Endothelial cell of umbilical vein (primary cell): ENCODE measurements around the gene COQ2.

Experiments used
- CTCF ChIP-seq, 2 donors: IDR thresholded peaks; 1 replicate in 1 of 2; 2 replicates in 1 of 2; pipeline ENCODE4 v1.5.1; 2011; ENCODE audit warnings: low read length in 2 of 2, mild to moderate bottlenecking in 2 of 2, moderate library complexity in 2 of 2, control low read depth in 1 of 2, inconsistent platforms in 1 of 2, low read depth in 1 of 2; ENCODE audit not compliant: insufficient read depth in 1 of 2; ENCODE audit errors: extremely low read depth in 1 of 2
- EZH2 ChIP-seq: IDR thresholded peaks from 2 replicates; pipeline ENCODE4 v1.6.1; 2012; ENCODE audit warnings: borderline replicate concordance, low read depth, mild to moderate bottlenecking, moderate library complexity, low read length, inconsistent platforms; ENCODE audit not compliant: severe bottlenecking
- FOS ChIP-seq: IDR thresholded peaks from 2 replicates; pipeline ENCODE4 v1.6.1; 2011; ENCODE audit warnings: mild to moderate bottlenecking, low read length, moderate library complexity, borderline replicate concordance; ENCODE audit not compliant: insufficient read depth
- JUN ChIP-seq: IDR thresholded peaks from 2 replicates; pipeline ENCODE4 v1.6.1; 2011; ENCODE audit warnings: borderline replicate concordance, low read depth; ENCODE audit not compliant: insufficient read length, insufficient read depth
- POLR2A ChIP-seq: IDR thresholded peaks from 2 replicates; pipeline ENCODE4 v1.6.1; 2012; ENCODE audit warnings: low read depth, mild to moderate bottlenecking, control low read depth, low read length
- POLR2AphosphoS5 ChIP-seq: IDR thresholded peaks from 2 replicates; pipeline ENCODE4 v1.6.1; 2012; ENCODE audit warnings: low read depth, mild to moderate bottlenecking, control low read depth, low read length, moderate library complexity; ENCODE audit not compliant: insufficient read depth

DNA sequence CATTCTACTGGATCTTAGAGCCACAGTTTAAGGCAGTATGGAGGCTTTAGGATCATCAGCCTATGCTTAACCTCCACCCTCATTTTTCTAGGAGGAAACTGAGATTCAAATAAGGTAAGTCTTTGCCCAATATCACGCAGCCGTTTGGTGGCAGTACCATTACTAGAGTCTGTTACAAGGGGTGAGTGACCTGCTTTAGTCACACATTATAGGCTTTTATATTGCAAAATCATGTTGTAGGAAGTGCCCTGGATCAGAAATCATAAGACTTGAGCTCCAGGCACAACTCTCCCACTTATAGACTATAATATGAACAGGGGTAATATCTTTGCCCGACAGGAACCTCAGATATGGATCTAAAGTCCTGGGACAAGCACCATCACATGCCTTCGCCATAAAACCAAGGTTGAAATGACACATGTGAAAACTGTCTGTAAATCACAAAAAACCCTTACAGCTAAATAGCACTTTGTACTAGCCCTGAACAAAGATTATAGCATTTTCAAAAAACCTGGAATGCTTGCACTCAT, 30.8 kb upstream of the COQ2 start:
- TF ChIP-seq EZH2 (no peak), CTCF (IDR thresholded peaks at IDR 0.05; ENCODE audit: extremely low read depth in 1 of 2, insufficient read depth in 1 of 2, low read depth in 1 of 2, low read length in 2 of 2) (no peak), POLR2AphosphoS5 (no peak), POLR2A (no peak), JUN (no peak), FOS (no peak)
